HG03378 (cell line): ENCODE data around the gene POU2AF2.

Experiments
- ATAC-seq: cut with Tn5 transposase; IDR thresholded peaks from one replicate; pipeline ENCODE4 v1.9.1; 2021; ENCODE audit warnings: mild to moderate bottlenecking, moderate library complexity; ENCODE audit not compliant: unreplicated experiment

Gene POU2AF2

DNA sequence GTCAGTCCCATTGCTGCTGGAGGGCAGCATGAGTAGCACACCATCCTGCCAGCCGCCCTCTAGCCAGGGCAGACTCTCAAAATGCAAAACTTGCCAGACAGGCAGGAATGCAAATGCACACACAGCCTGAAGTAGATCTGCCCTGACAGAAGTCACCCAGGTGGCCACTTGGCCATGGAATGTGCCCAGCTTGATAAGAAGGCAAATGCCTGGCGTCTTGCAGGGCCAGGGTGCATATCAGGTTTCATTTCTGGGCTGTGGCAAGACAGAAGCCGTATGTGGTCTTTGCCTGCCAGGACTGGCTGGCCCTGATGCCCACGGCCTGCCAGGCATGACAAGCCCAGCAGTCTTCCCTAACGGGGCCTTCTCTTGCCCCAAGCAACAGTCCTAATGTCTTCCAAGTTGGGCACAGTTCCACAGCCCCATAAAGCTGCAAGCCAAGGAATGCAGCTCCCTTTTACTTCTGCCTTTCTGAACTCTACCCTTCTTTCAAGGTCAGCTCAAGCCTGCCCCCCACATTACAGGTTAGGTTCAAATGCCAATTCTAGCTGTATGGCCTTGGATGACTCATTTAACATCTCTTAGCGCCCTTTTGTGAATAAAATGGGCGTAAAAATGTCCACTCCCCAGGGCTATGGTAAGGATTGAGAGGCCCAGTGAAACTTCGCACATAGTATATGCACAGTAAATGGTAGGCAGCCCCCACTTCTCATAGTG is 82.5 kb downstream of the POU2AF2 start:
- no peak for ATAC-seq

DNA sequence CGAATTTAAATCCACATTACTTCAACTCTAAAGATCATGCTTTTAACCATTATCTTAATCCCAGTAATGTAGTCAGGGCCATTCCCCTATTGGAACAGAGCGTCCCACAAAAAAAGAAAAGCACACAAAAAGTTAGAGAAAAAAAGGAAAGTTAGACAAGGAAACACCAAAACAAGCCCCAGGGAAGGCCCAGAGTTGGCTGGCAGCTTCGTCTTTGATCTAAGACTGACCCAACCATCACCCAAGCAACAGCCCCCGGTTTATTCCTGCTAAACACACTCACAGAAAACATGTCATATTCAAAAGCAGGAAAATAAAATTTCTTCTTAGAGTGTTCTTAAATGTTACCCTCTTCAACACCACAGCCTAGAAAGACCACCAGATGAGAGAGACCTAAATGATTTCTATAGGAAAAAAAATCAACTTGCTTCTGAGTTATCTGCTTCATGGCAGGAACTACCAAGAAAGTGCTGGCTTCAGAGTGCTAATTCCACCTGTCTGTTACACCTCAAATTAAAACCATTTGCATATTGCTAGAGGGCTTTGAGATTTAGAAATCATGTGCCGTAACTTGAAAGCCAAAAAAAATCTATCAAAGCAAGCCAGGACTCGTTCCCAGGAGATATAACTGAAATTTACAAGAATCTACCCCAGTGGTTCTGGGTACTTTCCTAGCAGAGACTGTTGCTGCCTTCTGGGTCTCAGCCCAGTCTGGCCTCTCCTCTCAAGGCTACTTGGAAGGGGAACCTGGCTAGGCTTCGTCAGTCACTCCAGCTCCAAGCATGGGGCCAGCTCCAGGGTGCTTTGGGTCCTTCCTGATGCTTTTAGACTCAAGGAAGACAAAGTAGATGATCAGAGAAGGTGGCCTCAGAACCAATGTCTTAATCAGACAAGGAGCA is 84.0 kb downstream of the POU2AF2 start:
- ATAC-seq, result no peak

DNA sequence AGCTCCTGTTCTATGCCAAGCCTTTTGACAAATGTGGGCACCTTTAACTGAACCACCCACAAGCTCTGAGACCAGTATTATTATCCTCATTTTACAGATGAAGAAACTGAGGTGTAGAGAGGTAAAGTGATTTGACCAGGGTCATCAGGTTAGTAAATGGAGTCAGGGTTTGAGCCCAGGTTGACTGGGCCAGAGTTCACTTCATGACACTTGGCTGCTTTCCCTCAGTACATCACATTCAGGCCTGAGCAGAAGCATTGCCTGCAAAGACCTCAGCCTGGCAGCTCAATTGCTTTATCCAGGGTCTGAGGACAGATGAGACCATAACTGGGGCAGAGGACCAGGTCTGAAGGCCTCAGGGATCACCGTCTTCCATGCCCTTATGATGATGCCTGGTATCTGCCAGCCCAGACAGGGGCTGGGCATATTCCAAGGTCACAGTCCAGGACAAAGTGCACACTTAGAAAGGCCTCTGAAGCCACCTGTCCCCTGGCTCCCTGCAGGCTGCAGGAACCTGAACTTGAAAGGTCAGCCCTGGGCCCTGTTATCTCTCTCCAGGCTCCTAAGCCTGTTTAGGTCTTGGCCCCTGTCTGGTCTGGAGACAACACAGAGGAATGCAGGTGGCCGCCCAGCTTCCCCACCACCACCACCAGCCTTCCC is 84.8 kb downstream of the POU2AF2 start:
- no peak for ATAC-seq

DNA sequence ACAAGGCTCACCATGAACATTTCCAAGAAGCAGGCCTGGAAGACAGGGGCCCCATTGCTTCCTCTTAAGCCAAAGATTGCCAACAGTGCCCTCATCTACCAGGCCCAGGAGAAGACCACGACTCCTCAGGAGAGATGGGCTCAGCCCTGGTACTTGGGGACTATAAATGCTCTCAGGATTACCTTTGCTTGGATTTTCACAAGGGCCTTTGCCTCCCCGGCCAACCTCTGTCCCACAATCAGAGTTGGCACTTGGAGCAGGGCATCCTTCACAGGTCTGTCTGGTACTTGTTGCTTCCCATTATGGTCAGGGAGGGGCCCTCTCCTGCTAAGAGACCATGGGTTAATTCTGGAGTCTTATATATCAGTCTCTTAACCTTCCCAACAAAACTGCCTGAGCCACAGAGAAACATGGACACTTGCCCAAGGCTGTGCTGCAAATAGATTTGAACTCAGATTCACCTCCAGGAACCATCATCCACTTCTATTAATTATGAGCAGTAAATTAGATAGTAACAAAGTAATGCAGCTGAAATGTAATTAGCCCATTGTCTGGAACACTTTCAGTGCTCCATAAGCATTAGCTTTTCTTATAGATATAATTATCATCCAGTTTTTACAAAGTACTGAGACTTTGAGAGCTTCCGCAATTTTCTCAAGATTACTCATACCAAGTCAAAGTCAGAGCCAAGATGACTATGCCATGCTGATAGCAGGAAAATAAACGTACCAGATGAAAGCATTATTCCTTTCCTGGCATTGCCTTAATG is 86.4 kb downstream of the POU2AF2 start:
- ATAC-seq, result no peak

DNA sequence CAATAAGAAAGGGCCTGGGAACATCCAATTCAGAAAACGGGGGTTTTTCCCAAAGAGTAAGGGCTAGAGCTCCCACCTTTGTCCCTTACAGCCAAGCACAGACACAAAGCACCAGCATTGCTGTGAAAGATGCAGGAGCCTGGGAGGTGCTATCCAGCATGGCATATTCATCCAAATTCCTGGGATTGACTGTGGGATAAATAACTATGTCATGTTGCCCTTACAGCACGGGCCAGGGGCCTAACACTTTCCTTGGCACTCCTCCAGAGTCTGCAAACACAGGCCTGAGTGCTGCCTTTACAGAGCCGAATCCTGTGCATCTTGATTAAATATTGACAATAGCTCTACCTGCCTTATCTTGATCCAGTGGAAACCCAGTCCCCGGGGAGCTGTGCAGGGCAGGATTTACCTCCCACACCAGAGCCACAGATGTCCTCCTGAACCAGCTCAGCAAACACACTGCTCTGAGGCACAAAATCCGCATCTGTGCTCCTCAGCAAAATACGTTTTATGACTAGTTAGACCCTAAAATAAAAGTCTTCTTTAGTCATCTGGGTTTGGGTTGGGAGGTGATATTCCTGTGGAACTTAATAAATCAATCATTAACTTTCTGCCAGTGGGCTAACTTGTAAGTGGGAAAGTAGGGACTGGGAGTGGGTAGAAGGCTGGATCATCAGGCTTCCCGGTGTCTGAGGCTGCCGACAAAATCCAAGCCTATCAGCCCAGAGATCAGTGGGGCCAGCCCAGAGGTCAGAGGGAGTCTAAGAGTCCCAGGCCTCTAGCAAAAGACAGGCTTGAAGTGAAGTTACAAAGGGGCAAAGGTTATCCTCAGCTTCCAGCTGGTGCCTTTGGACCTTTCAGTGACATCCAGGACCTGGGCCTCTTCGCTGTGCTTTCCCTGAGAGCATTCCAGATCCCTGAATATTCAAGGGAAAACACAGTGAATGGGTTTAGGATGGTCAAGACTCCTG is 89.3 kb downstream of the POU2AF2 start:
- no peak for ATAC-seq

DNA sequence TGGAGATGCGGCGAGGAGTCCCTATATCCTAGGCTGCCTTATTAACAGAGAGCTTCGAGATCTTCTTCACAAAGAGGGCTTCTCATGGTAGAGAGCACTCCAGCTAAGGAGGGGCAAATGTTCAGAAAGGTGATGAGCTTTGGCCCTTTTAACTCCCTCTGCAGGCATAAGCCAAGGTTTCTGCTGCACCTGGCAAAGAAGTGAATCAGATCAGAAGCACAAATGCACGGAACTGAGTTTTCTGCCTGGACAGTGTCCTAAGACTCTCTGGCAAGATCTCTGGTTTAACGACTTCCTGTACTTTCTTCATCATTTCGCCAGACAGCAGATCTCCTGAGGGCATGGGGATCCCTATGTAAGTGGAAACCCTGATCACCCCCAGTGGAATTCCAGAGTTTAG is 90.0 kb downstream of the POU2AF2 start:
- ATAC-seq, result no peak
